ENCODE data around the gene TMEM131L.
"Not testable (repeated sequence)": the region's sequence is repeated elsewhere in the genome, so short reads cannot be mapped to it uniquely, and the experiment has no call there.

GRCh38 chr4:153666505-153666904, 200.3 kb downstream of the TMEM131L start:
- not testable (repeated sequence) for TF ChIP-seq CTCF (IDR thresholded peaks at IDR 0.05; ENCODE audit: low read length); EZH2 (IDR thresholded peaks at IDR 0.05; ENCODE audit: borderline replicate concordance, low read length)

Data from OCI-LY1 (cell line).